Aorta (tissue), 5 donors: ENCODE data around the gene PRR12. TPM values are rescaled to one million over a fixed set of nuclear protein-coding genes. Genes with fewer than 3 reads are reported as not detected.

Experiments used
- ATAC-seq: fragments of 200-7000 bp; cut with Tn5 transposase; one replicate; pipeline ENCODE4 v1.9.1; 2022; ENCODE audit warnings: moderate library complexity; ENCODE audit not compliant: low FRiP score
- DNase-seq, 2 donors: peaks; one replicate each; pipeline ENCODE4 v3.0.0-alpha.2; 2020
- H3K27ac ChIP-seq, 2 donors: one replicate each; pipeline ENCODE4 v1.5.1; 2013; ENCODE audit warnings: low read length in 2 of 2, mild to moderate bottlenecking in 2 of 2, moderate library complexity in 2 of 2, control low read depth in 1 of 2, inconsistent platforms in 1 of 2, low read depth in 1 of 2
- H3K27me3 ChIP-seq, 2 donors: one replicate each; pipeline ENCODE4 v1.6.1; 2013; ENCODE audit warnings: control low read depth in 1 of 2, low read length in 1 of 2, mild to moderate bottlenecking in 1 of 2, moderate library complexity in 1 of 2; ENCODE audit not compliant: insufficient read depth in 2 of 2, control insufficient read depth in 1 of 2
- H3K36me3 ChIP-seq, 2 donors: one replicate each; pipeline ENCODE4 v1.6.1; 2013; ENCODE audit warnings: control low read depth in 1 of 2, low read length in 1 of 2, mild to moderate bottlenecking in 1 of 2; ENCODE audit not compliant: insufficient read depth in 2 of 2, control insufficient read depth in 1 of 2
- H3K4me1 ChIP-seq, 2 donors: one replicate each; pipeline ENCODE4 v1.6.1; 2013; ENCODE audit warnings: low read length in 2 of 2, control low read depth in 1 of 2, mild to moderate bottlenecking in 1 of 2, moderate library complexity in 1 of 2; ENCODE audit not compliant: insufficient read depth in 2 of 2, control insufficient read depth in 1 of 2
- H3K4me3 ChIP-seq, 2 donors: one replicate each; pipeline ENCODE4 v1.5.1; 2013; ENCODE audit warnings: low read length in 2 of 2, control low read depth in 1 of 2, mild to moderate bottlenecking in 1 of 2
- H3K9me3 ChIP-seq: one replicate; pipeline ENCODE4 v1.6.1; 2013; ENCODE audit warnings: mild to moderate bottlenecking, low read length; ENCODE audit not compliant: control insufficient read depth
- WGBS, 2 donors: extraction: QIAGEN DNeasy Blood & Tissue Kit; methylation state at CpG; one replicate each; pipeline ENCODE4 v1.1.7; 2013; 5-methylcytosine and 5-hydroxymethylcytosine counted together
- intact Hi-C, 2 donors: fragments of 100-400 bp; cut with DNase I; formaldehyde crosslinking; loops; one replicate each; pipeline versions ENCODE4 v1.14.2 to v1.15.0; 2022
- polyA plus RNA-seq, 2 donors: library from polyadenylated mRNA; stranded (reverse); fragments of 200-250 nt; gene quantifications; one replicate each; pipeline ENCODE4 v1.2.3, GENCODE V29; 2013
- total RNA-seq, 2 donors: library from RNA; stranded (reverse); fragmentation: NEBNext Ultra II Directional; extraction: Animal tissue kit (Norgen Biotek cat#: 25700); gene quantifications; one replicate each; pipeline ENCODE4 v1.2.1, GENCODE V29; 2021
- donor health status: healthy with polysubstance abuse.
- donor health status: Bipolar disorder and iron deficiency.
- donor health status: DM: no; HTN: no; CAD: no.
- donor health status: DM: no; HTN: no; CAD: no.
- donor health status: DM: yes; HTN: yes; CAD: no.

PRR12 gene
- total and polyA plus RNA-seq, 4 donors, result 2.6 to 31.3 (median 15.1) TPM

DNA sequence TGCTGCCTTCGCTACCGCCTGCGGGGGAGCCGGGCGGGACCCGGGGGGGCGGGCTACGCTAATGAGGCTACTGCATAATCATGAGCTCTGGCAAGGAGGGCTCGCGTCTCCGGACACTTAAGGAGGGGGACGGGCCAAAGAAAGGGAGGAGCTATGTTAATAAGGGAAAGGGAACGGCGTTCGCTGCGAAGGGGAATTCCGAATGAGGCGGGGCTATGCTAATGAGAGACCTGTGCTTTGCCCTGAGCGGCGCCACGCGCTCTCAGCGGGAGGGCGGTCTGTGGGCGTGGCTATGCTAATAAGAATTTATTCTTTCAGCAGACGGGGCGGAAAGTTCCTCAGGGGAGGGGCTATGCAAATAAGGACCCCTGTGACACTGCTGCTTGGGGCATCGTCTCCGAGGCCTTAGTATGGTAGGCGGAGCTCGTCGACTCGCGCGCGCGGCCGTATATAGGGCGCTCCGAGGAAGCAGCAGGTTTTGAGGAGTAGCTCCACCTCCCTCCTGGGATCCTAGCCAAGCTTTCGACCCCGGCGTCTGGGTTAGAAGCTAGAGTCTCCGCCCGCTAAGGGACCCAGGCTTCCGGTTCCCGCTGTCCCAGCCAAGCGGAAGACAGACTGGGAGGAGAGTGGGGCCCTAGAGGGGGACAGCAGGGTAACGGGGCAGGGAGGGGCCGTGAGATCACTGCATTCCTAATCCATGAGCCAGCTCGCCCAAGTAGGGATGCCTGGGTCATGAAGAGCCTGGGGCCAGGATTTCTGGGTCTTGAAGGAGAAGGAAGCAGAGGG is 49.3 kb downstream of the PRR12 start, which contains the start of gene RRAS:
Gene RRAS, minus strand, starts transcription at position 31 of the 786 bp plus-strand sequence. CDS start 45 bp downstream, outside the sequence.
- intact Hi-C loops, result no loop called here

DNA sequence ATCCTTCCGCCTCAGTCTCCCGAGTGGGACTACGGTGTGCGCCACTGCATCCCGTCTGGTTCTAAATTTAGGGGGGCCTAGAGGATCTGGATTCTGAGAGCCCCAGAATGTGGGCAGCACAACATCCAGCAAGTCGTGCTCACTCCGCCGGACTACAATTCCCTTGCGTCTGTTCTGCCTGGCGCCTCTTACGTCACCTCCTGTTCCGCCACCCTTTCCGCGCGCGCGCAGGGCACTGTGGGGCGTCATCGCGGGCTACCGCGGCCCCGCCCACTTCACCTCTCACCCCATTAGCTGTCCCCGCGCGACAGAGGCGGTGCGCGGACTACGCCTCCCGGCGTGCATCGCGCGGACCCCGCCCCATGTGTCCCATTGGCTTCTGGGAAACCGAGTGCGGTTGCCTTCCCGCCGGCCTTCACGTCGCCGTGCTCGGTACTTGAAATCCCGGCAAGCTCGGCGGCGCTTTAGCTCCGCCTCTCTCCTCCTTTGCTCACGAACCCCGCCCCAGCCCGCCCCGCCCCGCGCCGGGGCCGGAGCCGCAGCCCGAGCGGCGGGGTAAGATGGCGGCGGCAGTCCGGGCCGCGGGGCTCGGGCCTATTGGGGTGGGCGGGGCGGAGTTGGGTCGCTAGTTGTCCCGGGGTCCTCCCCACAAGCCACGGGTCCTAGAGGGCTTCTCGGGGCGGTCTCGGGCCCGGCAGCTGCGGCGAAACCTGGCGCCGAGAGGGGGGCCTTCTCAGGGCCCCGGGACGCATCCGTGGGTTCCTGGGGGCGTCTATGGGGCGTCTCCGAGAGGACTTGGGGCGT is 50.9 kb downstream of the PRR12 start, which contains the start of gene SCAF1:
Gene SCAF1, plus strand, starts transcription at position 522 of the 804 bp plus-strand sequence. CDS start 2,818 bp downstream, outside the sequence.
- H3K27me3 ChIP-seq, result no peaks in the 10 kb centered on the region
- H3K36me3 ChIP-seq, result peaks cover 0 to 1% of the 10 kb centered on the region in 2 donors
- intact Hi-C loops, result no loop called here
- no peaks in the 10 kb centered on the region for H3K9me3 ChIP-seq
- H3K4me3 ChIP-seq, result peak within 1 kb of the TSS; percentile 74 to 95
- H3K4me1 ChIP-seq, result no peaks in the 10 kb centered on the region
- 1% methylated on average over 68 to 87 of the region's 87 CpGs for WGBS, 2 donors
- DNase-seq, result peak; percentile 100
- H3K27ac ChIP-seq, result peak within 1 kb of the TSS; percentile 96 to 100
- ATAC-seq, result peak; percentile 92

More for the DNA sequence above, 49.3 kb downstream of the PRR12 start, which contains the start of gene RRAS:
- ATAC-seq (peak; percentile 90), DNase-seq (peak; percentile 99 to 100)
- H3K9me3 ChIP-seq, result no peaks in the 10 kb centered on the region
- no peaks in the 10 kb centered on the region for H3K4me1 ChIP-seq
- H3K4me3 ChIP-seq, result peak within 1 kb of the TSS; percentile 69 to 71
- no peaks in the 10 kb centered on the region for H3K27me3 ChIP-seq
- whole genome bisulfite sequencing, 2 donors, result 0% methylated on average over 50 to 51 of the region's 51 CpGs
- H3K27ac ChIP-seq, result peak within 1 kb of the TSS; percentile 96 to 100
- no peaks in the 10 kb centered on the region for H3K36me3 ChIP-seq

DNA sequence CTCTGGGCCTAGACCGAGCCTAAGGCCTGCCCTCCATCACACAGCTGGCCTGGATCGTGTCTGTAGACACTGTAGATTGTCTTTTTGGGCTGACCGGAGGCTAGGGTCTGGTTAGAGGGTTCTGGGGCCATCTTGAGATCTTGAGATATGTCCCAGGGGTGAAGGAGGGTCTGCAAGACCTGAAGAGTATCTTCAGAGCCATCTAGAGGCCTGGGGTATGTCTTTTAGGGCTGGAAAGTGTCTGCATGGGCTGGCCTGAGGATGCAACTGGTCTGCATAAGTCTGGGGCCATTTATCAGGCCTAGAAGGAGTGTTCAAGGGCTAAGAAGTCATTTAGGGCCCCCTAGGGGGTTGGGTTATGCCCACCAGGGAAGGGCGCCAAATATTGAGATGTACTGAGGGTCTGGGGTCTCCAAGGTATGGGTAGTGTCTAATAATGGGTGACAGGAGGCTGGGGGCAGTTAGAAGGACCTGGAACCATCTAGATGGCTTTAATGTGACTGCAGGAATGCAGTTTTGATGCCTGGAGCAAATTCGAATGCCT is 51.6 kb downstream of the PRR12 start:
- DNase-seq (peak in 1 of 2 donors; percentile 65), ATAC-seq (no peak)
- H3K27ac ChIP-seq, result peak overlapping the region; percentile 55 to 78
- intact Hi-C loops, result no loop called here
- peaks cover 0 to 1% of the 10 kb centered on the region in 2 donors for H3K36me3 ChIP-seq
- WGBS, 2 donors, result 3% methylated on average over 5 of the region's 5 CpGs
- H3K27me3 ChIP-seq, result no peaks in the 10 kb centered on the region
- no peaks in the 10 kb centered on the region for H3K9me3 ChIP-seq
- H3K4me3 ChIP-seq, result peak overlapping the region; percentile 74 to 95
- H3K4me1 ChIP-seq, result no peaks in the 10 kb centered on the region

DNA sequence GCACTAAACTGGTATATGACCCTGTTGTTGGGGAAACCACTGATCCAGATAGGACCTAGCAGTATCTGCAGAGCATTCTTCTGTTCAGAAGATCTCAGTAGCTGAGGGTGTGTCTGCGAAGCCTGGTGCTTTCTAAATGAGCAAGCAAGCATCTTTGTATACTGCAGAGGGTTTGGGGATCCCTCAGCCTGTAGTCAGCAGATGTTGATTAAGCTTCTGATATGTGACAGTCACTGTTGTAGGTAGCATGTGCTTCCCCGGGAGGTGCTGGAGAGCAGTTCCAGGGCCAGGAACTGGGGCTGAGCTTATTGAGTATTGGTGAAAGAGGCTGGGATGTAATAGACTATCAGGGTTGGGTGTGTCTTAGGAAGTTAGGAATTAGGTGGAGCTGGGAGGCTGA is 52.5 kb downstream of the PRR12 start:
- no peaks in the 10 kb centered on the region for H3K27me3 ChIP-seq
- DNase-seq, result no peak
- ATAC-seq, result no peak
- no peak overlapping the region for H3K4me3 ChIP-seq
- H3K9me3 ChIP-seq, result no peaks in the 10 kb centered on the region
- 75 to 76% methylated on average over 2 of the region's 2 CpGs for WGBS, 2 donors
- no peak overlapping the region for H3K27ac ChIP-seq
- no peaks in the 10 kb centered on the region for H3K4me1 ChIP-seq
- intact Hi-C loops, result no loop called here
- H3K36me3 ChIP-seq, result peaks cover 0 to 1% of the 10 kb centered on the region in 2 donors

DNA sequence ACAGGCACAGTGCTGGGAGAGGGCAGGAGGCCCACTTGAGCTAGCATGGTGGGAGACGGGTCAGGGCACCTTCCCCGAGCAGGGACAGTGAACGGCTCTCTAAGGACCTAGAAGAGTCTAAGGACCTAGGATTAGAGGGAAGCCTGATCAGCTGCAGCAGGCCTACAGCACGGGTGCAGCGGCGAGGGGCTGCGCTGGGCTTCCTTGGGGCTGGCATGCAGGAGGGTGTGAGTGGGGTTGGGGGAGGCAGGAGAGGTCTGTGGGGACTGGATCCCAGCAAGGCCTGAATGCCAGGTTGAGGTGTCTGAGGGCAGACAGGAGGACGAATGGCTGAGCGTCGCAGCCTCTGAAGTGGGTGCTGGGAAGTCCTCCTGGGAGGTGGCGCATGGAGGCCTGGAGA is 54.6 kb downstream of the PRR12 start:
- ATAC-seq, result no peak
- intact Hi-C loops, result no loop called here
- 86 to 89% methylated on average over 11 of the region's 11 CpGs for WGBS, 2 donors
- Histone ChIP-seq H3K27ac (no peak overlapping the region), H3K36me3 (peaks cover 0 to 1% of the 10 kb centered on the region in 2 donors), H3K4me1 (no peaks in the 10 kb centered on the region), H3K4me3 (no peak overlapping the region), H3K27me3 (no peaks in the 10 kb centered on the region), H3K9me3 (no peaks in the 10 kb centered on the region)
- no peak for DNase-seq

DNA sequence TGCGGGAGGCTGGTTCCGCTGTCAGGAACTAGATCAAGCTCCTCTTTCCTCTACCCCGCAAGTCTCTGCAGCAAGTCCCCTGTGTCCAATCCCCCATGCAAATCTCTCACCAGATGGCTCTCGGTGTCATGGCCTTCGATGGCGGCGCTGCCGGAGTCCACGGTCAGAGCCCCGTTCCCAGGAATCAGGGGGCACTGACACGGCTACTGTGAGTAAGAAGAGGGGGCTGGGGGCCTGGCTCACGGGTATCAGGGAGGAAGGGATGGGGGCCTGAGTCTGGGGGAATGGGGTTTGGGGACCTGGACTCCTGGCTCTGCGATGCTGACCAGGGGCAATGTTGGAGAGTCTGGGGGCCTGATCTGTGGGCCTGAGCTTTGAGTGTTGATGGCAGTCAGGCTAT is 55.0 kb downstream of the PRR12 start:
- H3K36me3 ChIP-seq, result peaks cover 0 to 1% of the 10 kb centered on the region in 2 donors
- no peaks in the 10 kb centered on the region for H3K27me3 ChIP-seq
- 89% methylated on average over 13 of the region's 13 CpGs for WGBS, 2 donors
- no peak overlapping the region for H3K4me3 ChIP-seq
- no peaks in the 10 kb centered on the region for H3K4me1 ChIP-seq
- no peak overlapping the region for H3K27ac ChIP-seq
- DNase-seq (no peak), ATAC-seq (no peak)
- intact Hi-C loops, result no loop called here
- H3K9me3 ChIP-seq, result no peaks in the 10 kb centered on the region

DNA sequence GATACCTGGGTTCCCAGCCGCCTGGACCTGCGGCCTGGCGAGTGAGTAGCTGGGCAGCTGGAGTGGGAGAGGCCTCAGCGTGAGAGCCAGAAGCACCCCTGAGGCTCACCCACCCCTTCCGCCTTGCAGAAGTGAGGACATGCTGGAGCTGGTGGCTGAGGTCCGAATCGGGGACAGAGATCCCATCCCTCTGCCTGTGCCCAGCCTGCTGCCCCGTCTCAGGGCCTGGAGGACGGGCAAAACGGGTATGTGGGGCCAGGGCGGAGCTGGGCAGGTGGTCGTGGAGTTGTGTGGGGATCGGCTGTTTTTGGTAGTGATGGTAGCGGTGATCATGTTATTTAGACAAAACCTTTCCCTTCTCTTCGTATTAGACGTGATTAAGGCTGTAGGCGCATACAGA is 55.6 kb downstream of the PRR12 start:
- 87 to 88% methylated on average over 17 of the region's 17 CpGs for WGBS, 2 donors
- H3K36me3 ChIP-seq, result peaks cover 0 to 1% of the 10 kb centered on the region in 2 donors
- intact Hi-C loops, result no loop called here

DNA sequence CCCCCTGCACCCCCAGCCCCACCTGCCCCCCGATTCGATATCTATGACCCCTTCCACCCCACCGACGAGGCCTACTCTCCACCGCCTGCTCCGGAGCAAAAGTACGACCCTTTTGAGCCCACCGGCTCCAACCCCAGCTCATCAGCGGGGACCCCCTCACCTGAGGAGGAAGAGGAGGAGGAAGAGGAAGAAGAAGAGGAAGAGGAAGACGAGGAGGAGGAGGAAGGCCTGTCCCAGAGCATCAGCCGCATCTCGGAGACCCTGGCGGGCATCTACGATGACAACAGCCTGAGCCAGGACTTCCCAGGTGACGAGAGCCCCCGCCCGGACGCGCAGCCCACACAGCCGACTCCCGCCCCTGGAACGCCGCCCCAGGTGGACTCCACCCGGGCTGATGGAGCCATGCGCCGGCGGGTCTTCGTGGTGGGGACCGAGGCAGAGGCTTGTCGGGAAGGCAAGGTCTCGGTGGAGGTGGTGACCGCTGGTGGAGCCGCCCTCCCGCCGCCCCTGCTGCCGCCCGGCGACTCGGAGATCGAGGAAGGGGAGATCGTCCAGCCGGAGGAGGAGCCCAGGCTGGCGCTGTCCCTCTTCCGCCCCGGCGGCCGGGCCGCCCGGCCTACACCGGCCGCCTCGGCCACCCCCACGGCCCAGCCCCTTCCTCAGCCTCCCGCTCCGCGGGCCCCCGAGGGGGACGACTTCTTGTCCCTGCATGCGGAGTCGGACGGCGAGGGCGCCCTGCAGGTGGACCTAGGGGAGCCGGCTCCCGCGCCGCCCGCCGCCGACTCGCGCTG is 60.2 kb downstream of the PRR12 start:
- no peaks in the 10 kb centered on the region for H3K27me3 ChIP-seq
- peaks cover 0 to 1% of the 10 kb centered on the region in 2 donors for H3K36me3 ChIP-seq
- H3K4me3 ChIP-seq, result no peak overlapping the region
- DNase-seq, result peak in 1 of 2 donors; percentile 77
- H3K4me1 ChIP-seq, result no peaks in the 10 kb centered on the region
- intact Hi-C loops, result no loop called here
- no peaks in the 10 kb centered on the region for H3K9me3 ChIP-seq
- ATAC-seq, result no peak
- 94 to 95% methylated on average over 71 to 72 of the region's 72 CpGs for WGBS, 2 donors
- no peak overlapping the region for H3K27ac ChIP-seq

More for the DNA sequence above, 55.6 kb downstream of the PRR12 start:
- Histone ChIP-seq H3K9me3 (no peaks in the 10 kb centered on the region), H3K27me3 (no peaks in the 10 kb centered on the region), H3K4me1 (no peaks in the 10 kb centered on the region), H3K4me3 (no peak overlapping the region), H3K27ac (no peak overlapping the region)
- no peak for ATAC-seq
- peak in 1 of 2 donors; percentile 64 for DNase-seq
